Esophagus squamous epithelium (tissue), 4 donors: ENCODE data around the gene RNASE8.

ENCODE experiments used
- POLR2A ChIP-seq, 4 donors: fragments of 450-650 bp; IDR thresholded peaks; one replicate each; pipeline ENCODE4 v1.6.1; 2017; ENCODE audit warnings: antibody characterized with exemption in 4 of 4, mild to moderate bottlenecking in 4 of 4, moderate library complexity in 3 of 4
- TF ChIP-seq, protein P1 (sequence below), 6 experiments: fragments of 450-650 bp in 4 of 6; fragments of 200-600 bp in 2 of 6; sonication (generic) in 2 of 6; IDR thresholded peaks; one replicate each; pipeline ENCODE4 v1.5.1; 2016 to 2019; ENCODE audit warnings: antibody characterized with exemption in 6 of 6, mild to moderate bottlenecking in 4 of 6, moderate library complexity in 4 of 6

DNA sequence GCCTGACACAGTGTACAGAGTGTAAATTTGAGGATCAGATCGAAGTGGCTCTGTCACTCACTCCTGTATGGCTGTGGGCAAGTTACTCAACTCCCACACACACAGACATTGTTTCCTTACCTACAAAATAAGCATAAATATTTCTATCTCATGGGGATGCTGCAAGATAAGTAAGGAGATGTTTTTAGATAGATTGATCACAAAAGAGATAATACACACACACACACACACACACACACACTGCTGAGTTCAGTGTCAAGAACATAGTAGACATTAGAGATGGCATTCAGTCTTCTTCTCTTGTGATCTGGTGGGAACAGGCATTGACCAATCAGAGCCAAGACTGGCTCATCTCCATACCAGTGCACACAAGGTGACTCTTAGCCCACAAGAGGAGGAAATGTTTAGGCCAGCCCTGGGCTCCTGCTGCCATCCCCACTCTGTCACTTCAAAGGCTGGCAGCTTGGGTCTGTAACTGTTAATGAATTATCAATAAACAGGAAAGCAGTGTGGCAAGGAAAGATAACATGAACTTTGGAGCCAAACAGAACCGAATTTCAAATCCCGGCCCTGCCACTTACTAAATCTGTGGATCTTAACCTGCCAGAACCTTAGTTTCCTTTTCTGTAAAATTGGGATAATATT, 3.4 kb upstream of the RNASE8 start:
- TF ChIP-seq, protein P1, sequence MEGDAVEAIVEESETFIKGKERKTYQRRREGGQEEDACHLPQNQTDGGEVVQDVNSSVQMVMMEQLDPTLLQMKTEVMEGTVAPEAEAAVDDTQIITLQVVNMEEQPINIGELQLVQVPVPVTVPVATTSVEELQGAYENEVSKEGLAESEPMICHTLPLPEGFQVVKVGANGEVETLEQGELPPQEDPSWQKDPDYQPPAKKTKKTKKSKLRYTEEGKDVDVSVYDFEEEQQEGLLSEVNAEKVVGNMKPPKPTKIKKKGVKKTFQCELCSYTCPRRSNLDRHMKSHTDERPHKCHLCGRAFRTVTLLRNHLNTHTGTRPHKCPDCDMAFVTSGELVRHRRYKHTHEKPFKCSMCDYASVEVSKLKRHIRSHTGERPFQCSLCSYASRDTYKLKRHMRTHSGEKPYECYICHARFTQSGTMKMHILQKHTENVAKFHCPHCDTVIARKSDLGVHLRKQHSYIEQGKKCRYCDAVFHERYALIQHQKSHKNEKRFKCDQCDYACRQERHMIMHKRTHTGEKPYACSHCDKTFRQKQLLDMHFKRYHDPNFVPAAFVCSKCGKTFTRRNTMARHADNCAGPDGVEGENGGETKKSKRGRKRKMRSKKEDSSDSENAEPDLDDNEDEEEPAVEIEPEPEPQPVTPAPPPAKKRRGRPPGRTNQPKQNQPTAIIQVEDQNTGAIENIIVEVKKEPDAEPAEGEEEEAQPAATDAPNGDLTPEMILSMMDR (IDR thresholded peaks at IDR 0.05), result no peak
- TF ChIP-seq POLR2A (IDR thresholded peaks at IDR 0.05), result no peak
